NK-92 (cell line): ENCODE measurements around the gene NOS1AP.
"Not testable (repeated sequence)": the region's sequence is repeated elsewhere in the genome, so short reads cannot be mapped to it uniquely, and the experiment has no call there.

Experiments
- DNase-seq: peaks from one replicate; lab custom pipeline; 2025; ENCODE audit not compliant: unreplicated experiment; lab: John Stamatoyannopoulos, UW

NOS1AP gene

GRCh38 chr1:162396201-162396906 lies 326.9 kb downstream of the NOS1AP start:
- no peak for DNase-seq

- no peak for DNase-seq
Observed at GRCh38 chr1:162397039-162397448, 327.6 kb downstream of the NOS1AP start.

- DNase-seq, result no peak
Observed at GRCh38 chr1:162397943-162398560, 328.6 kb downstream of the NOS1AP start.

GRCh38 chr1:162398999-162399580 lies 329.6 kb downstream of the NOS1AP start:
- DNase-seq, result no peak

GRCh38 chr1:162400790-162401355 lies 331.4 kb downstream of the NOS1AP start:
- DNase-seq, result no peak

- DNase-seq, result no peak
Observed at GRCh38 chr1:162404550-162405160, 335.2 kb downstream of the NOS1AP start.

- no peak for DNase-seq
Observed at GRCh38 chr1:162405800-162406199, 336.3 kb downstream of the NOS1AP start.

- no peak for DNase-seq
Observed at GRCh38 chr1:162406811-162407210, 337.3 kb downstream of the NOS1AP start.

GRCh38 chr1:162407539-162407938 lies 338.0 kb downstream of the NOS1AP start:
- DNase-seq, result no peak

- DNase-seq, result no peak
Observed at GRCh38 chr1:162412002-162412401, 342.5 kb downstream of the NOS1AP start, which contains the start of gene SH2D1B. TSS of gene SH2D1B (minus strand) at chr1:162412136. CDS start at chr1:162412016, 120 bp downstream.

- DNase-seq, result no peak
Observed at GRCh38 chr1:162416215-162416614, 346.7 kb downstream of the NOS1AP start.

- DNase-seq, result no peak
Observed at GRCh38 chr1:162416909-162417308, 347.4 kb downstream of the NOS1AP start.

- DNase-seq, result no peak
Observed at GRCh38 chr1:162417650-162418049, 348.2 kb downstream of the NOS1AP start.

GRCh38 chr1:162418584-162418983 lies 349.1 kb downstream of the NOS1AP start:
- DNase-seq, result not testable (repeated sequence)

GRCh38 chr1:162419450-162419931 lies 350.0 kb downstream of the NOS1AP start:
- DNase-seq, result not testable (repeated sequence)
